Esophagus squamous epithelium (tissue), 5 donors: ENCODE results near the gene MAD1L1. TPM values are rescaled to one million over a fixed set of nuclear protein-coding genes. Genes with fewer than 3 reads are reported as not detected.

ENCODE experiments used
- DNase-seq: peaks from one replicate; lab custom pipeline; 2025; lab: John Stamatoyannopoulos, UW
- H3K27ac ChIP-seq, 4 donors: fragments of 200-600 bp; sonication (generic); one replicate each; pipeline ENCODE4 v1.5.1; 2016 to 2019; ENCODE audit warnings: mild to moderate bottlenecking in 1 of 4
- H3K27me3 ChIP-seq, 4 donors: fragments of 200-600 bp; sonication (generic); 1 replicate in 3 of 4; 2 replicates in 1 of 4; pipeline versions ENCODE4 v1.5.1 to v1.6.0; 2017 to 2021; ENCODE audit warnings: antibody characterized with exemption in 1 of 4
- H3K36me3 ChIP-seq, 3 donors: fragments of 200-600 bp; sonication (generic); one replicate each; pipeline ENCODE4 v1.5.1; 2016 to 2019
- H3K4me1 ChIP-seq, 3 donors: fragments of 200-600 bp; sonication (generic); one replicate each; pipeline ENCODE4 v1.5.1; 2017 to 2019
- H3K4me3 ChIP-seq, 4 donors: fragments of 200-600 bp; sonication (generic); 1 replicate in 3 of 4; 2 replicates in 1 of 4; pipeline ENCODE4 v1.5.1; 2016 to 2019; ENCODE audit warnings: mild to moderate bottlenecking in 2 of 4, moderate library complexity in 1 of 4
- H3K9me3 ChIP-seq, 3 donors: fragments of 200-600 bp; sonication (generic); one replicate each; pipeline ENCODE4 v1.5.1; 2016 to 2019
- POLR2A ChIP-seq, 4 donors: fragments of 450-650 bp; IDR thresholded peaks; one replicate each; pipeline ENCODE4 v1.6.1; 2017; ENCODE audit warnings: antibody characterized with exemption in 4 of 4, mild to moderate bottlenecking in 4 of 4, moderate library complexity in 3 of 4
- WGBS, 2 donors: methylation state at CpG; one replicate each; pipeline ENCODE4 v1.1.5; 2018; 5-methylcytosine and 5-hydroxymethylcytosine counted together
- intact Hi-C: fragments of 100-400 bp; cut with DNase I; formaldehyde crosslinking; loops from one replicate; pipeline ENCODE4 v1.15.0; 2022
- total RNA-seq, 4 donors: library from RNA; depleted of rRNA; stranded (reverse); fragments of >200 nt; gene quantifications; one replicate each; pipeline ENCODE4 v1.1.0, GENCODE V29; 2016
- TF ChIP-seq, protein P1 (sequence below), 6 experiments: fragments of 450-650 bp in 4 of 6; fragments of 200-600 bp in 2 of 6; sonication (generic) in 2 of 6; IDR thresholded peaks; one replicate each; pipeline ENCODE4 v1.5.1; 2016 to 2019; ENCODE audit warnings: antibody characterized with exemption in 6 of 6, mild to moderate bottlenecking in 4 of 6, moderate library complexity in 4 of 6
- donor health status: DM: yes; HTN: yes; CAD: no.

Gene MAD1L1
- total RNA-seq, 4 donors from 2014 or later: 16.6 to 40.4 (median 30.2) TPM

DNA sequence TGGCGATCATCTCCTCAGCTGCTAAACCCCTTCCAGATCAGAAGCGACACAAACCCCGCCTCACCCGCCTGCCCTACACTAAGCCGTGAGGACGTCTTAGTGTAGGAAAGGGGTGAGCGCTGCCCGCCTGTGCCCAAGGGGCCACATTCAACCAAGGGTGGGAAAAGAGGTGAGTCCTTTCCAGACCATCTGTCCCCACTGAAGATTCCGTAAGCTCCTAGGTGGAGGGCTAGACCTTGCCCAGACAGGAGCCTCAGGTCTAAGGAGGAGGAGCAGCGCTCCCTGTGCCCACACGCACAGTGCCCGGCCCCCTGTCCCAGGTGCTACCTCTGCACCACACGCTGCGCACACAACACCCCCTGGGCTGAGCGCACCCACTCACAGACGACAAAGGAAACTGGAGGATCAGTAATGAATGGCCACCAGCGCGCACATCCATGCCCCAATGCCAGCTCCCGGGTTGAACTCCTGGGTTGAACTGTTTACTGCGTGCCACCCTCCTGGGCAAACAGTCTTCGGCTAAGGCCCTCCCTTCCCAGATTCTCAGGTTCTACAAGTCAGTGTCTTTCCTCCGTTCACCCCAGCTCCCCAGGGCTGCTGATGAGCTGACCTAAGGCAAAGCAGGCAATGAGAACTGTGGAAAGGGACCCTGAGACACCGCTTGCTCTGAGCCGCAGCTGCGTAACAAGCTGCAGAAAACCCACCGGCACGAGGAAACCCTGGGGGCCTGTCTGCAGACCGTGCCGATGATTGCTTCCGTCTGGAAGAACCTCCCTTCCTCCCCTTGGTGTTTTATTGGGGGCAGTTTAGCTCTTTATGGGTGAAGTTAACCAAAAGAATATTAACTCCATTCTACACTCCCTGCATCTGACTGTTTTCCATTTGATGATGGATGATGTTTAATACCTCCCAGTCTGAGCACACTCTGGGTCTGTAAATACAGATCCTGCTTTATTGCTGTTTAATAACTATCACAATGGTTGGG is 185.9 kb downstream of the MAD1L1 start:
- peaks cover 0 to 14% (median 3%) of the 10 kb centered on the region in 3 donors for H3K4me1 ChIP-seq
- no peak overlapping the region for H3K27ac ChIP-seq
- DNase-seq: no peak
- H3K4me3 ChIP-seq: no peak overlapping the region
- no peaks in the 10 kb centered on the region for H3K27me3 ChIP-seq
- WGBS, 2 donors: 83 to 90% methylated on average over 16 to 24 of the region's 30 CpGs
- H3K36me3 ChIP-seq: peaks cover 0 to 21% (median 0%) of the 10 kb centered on the region in 3 donors
- TF ChIP-seq, protein P1, sequence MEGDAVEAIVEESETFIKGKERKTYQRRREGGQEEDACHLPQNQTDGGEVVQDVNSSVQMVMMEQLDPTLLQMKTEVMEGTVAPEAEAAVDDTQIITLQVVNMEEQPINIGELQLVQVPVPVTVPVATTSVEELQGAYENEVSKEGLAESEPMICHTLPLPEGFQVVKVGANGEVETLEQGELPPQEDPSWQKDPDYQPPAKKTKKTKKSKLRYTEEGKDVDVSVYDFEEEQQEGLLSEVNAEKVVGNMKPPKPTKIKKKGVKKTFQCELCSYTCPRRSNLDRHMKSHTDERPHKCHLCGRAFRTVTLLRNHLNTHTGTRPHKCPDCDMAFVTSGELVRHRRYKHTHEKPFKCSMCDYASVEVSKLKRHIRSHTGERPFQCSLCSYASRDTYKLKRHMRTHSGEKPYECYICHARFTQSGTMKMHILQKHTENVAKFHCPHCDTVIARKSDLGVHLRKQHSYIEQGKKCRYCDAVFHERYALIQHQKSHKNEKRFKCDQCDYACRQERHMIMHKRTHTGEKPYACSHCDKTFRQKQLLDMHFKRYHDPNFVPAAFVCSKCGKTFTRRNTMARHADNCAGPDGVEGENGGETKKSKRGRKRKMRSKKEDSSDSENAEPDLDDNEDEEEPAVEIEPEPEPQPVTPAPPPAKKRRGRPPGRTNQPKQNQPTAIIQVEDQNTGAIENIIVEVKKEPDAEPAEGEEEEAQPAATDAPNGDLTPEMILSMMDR (IDR thresholded peaks at IDR 0.05): no peak
- intact Hi-C loops: no loop called here
- H3K9me3 ChIP-seq: no peaks in the 10 kb centered on the region

GRCh38 chr7:2045559-2046405 is 187.0 kb downstream of the MAD1L1 start:
- intact Hi-C loops: no loop called here
- no peak overlapping the region for H3K4me3 ChIP-seq
- H3K4me1 ChIP-seq: peaks cover 0 to 14% (median 3%) of the 10 kb centered on the region in 3 donors
- no peaks in the 10 kb centered on the region for H3K9me3 ChIP-seq
- 92 to 97% methylated on average over 7 to 10 of the region's 25 CpGs for WGBS, 2 donors
- TF ChIP-seq POLR2A (IDR thresholded peaks at IDR 0.05): no peak
- TF ChIP-seq, protein P1 (IDR thresholded peaks at IDR 0.05): no peak
- H3K27me3 ChIP-seq: no peaks in the 10 kb centered on the region
- no peak overlapping the region for H3K27ac ChIP-seq
- H3K36me3 ChIP-seq: peaks cover 0 to 21% (median 0%) of the 10 kb centered on the region in 3 donors
- no peak for DNase-seq

- Histone ChIP-seq H3K27me3 (no peaks in the 10 kb centered on the region), H3K4me1 (peaks cover 0 to 14% (median 3%) of the 10 kb centered on the region in 3 donors), H3K9me3 (no peaks in the 10 kb centered on the region), H3K36me3 (peaks cover 0 to 21% (median 0%) of the 10 kb centered on the region in 3 donors), H3K27ac (no peak overlapping the region), H3K4me3 (no peak overlapping the region)
- WGBS, 2 donors: 93 to 95% methylated on average over 8 to 10 of the region's 21 CpGs
- DNase-seq: no peak
- TF ChIP-seq, protein P1 (IDR thresholded peaks at IDR 0.05): no peak
- TF ChIP-seq POLR2A (IDR thresholded peaks at IDR 0.05): no peak
- intact Hi-C loops: no loop called here
These were observed 187.8 kb downstream of the MAD1L1 start for GRCh38 chr7:2044883-2045471.

- H3K27me3 ChIP-seq: no peaks in the 10 kb centered on the region
- TF ChIP-seq POLR2A (IDR thresholded peaks at IDR 0.05): no peak
- TF ChIP-seq, protein P1 (IDR thresholded peaks at IDR 0.05): no peak
- 87 to 93% methylated on average over 7 to 13 of the region's 21 CpGs for WGBS, 2 donors
- intact Hi-C loops: no loop called here
- H3K4me3 ChIP-seq: no peak overlapping the region
- peaks cover 0 to 21% (median 0%) of the 10 kb centered on the region in 3 donors for H3K36me3 ChIP-seq
- peaks cover 0 to 12% (median 3%) of the 10 kb centered on the region in 3 donors for H3K4me1 ChIP-seq
- no peak for DNase-seq
- H3K27ac ChIP-seq: no peak overlapping the region
- H3K9me3 ChIP-seq: no peaks in the 10 kb centered on the region
These were observed 188.3 kb downstream of the MAD1L1 start for GRCh38 chr7:2044311-2044882.
